ENCODE results near the gene ZMYND10. TPM values are rescaled to one million over a fixed set of nuclear protein-coding genes. Genes with fewer than 3 reads are reported as not detected.

ZMYND10 gene
- total and polyA plus RNA-seq, 2 donors (not counting 3 experiments of a cell fraction or from before 2014, with no cell fraction given) = 0.25 to 0.38 TPM

GRCh38 chr3:50358355-50358910 lies 12.9 kb upstream of the ZMYND10 start:
- Histone ChIP-seq H3K4me2 (ENCODE audit: insufficient read depth, low read length) (peak overlapping the region; percentile 90), H3K36me3 (ENCODE audit: control insufficient read depth in 2 of 2, extremely low read depth in 1 of 2, insufficient read depth in 2 of 2, low read length in 2 of 2) (peaks cover 4 to 22% of the 10 kb centered on the region in 2 experiments), H3K27ac (ENCODE audit: insufficient read depth, low read depth, low read length) (peak overlapping the region; percentile 52), H3K27me3 (ENCODE audit: control insufficient read depth in 2 of 2, insufficient read depth in 2 of 2, low read length in 2 of 2) (no peaks in the 10 kb centered on the region), H3K9me3 (replicated peaks; ENCODE audit: control insufficient read depth, insufficient read depth, low read length) (no peaks in the 10 kb centered on the region), H2AFZ (ENCODE audit: low read depth, low read length) (no peak overlapping the region), H4K20me1 (replicated peaks; ENCODE audit: control insufficient read depth, extremely low read depth, insufficient read depth, low read length) (peaks cover 6% of the 10 kb centered on the region), H3K9ac (replicated peaks; ENCODE audit: extremely low read depth, insufficient read depth, low read length) (peak overlapping the region; percentile 72), H3K79me2 (ENCODE audit: control insufficient read depth, insufficient read depth, low read length) (peaks cover 43% of the 10 kb centered on the region), H3K4me1 (ENCODE audit: control insufficient read depth, extremely low read depth, insufficient read depth, low read length) (peaks cover 31% of the 10 kb centered on the region), H3K4me3 (replicated peaks in 1 of 3; ENCODE audit: insufficient read depth in 1 of 3, low read depth in 1 of 3, low read length in 3 of 3) (peak overlapping the region; percentile 26 to 83 (median 63)), H3K9me1 (replicated peaks; ENCODE audit: control insufficient read depth, extremely low read depth, insufficient read depth, low read length) (no peaks in the 10 kb centered on the region)
- intact Hi-C loops (cut with micrococcal nuclease) = loop anchor here (2.0 to 5.0 kb wide), 2 partner anchors 60 to 1034 kb away; partner anchors contain the start of genes HYAL3, NAA80 and RBM15B
- BruUV-seq (replicated peaks) = no TSS peak
- dilution Hi-C loops (cut with MboI; ENCODE audit: extremely low pct_ligation_motif_present, low sequenced_read_pairs) = no loop called here
- DNase-seq (ENCODE audit: low read depth, low spot score) = no peak
- CTCF ChIA-PET = interaction anchor here (1.8 kb wide), 1 partner anchor 11 kb away, joined by 11 read pairs; no protein-coding TSS in a partner anchor
- POLR2A ChIA-PET = no interaction called here
- FAIRE-seq = no peak
- no peak for TF ChIP-seq EZH2 (IDR thresholded peaks at IDR 0.05; ENCODE audit: borderline replicate concordance, low read depth, low read length, severe bottlenecking)
- no peak for TF ChIP-seq CTCF (IDR thresholded peaks at IDR 0.05; ENCODE audit: extremely low read depth in 1 of 2, insufficient read depth in 1 of 2, low read depth in 1 of 2, low read length in 2 of 2)
- no peak for TF ChIP-seq JUN (IDR thresholded peaks at IDR 0.05; ENCODE audit: borderline replicate concordance, insufficient read depth, insufficient read length, low read depth)
- no peak for TF ChIP-seq MAX (IDR thresholded peaks at IDR 0.05; ENCODE audit: insufficient read depth, insufficient read length)

All from endothelial cell of umbilical vein (primary cell).